Measurements from ENCODE around the gene MBD3L4.
"Not testable (repeated sequence)": the region's sequence is repeated elsewhere in the genome, so short reads cannot be mapped to it uniquely, and the experiment has no call there.

MBD3L4 gene

DNA sequence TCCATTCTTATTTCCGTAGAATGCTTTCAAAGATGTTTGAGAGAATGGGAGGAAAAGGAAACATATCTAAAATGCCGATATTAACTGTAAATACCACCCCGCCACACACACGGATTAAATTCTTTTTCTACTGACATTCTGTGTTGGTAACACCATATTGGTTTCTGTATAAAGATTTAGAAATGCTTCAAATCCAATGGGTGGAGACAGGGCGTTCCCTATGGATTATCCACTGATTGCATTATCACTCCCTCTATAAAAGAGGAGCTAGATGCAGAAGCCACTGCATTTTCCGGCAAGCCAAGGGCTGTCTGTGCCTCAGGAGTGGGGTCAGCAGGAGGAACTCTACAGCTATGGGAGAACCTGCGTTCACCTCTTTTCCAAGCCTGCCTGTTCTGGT, 9.0 kb upstream of the MBD3L4 start, which contains the start of gene MBD3L2:
TSS of gene MBD3L2 (plus strand) at position 301 of the 400 bp plus-strand sequence. CDS start at position 354, 53 bp downstream.
- not testable (repeated sequence) for DNase-seq (ENCODE audit: low spot score)

DNA sequence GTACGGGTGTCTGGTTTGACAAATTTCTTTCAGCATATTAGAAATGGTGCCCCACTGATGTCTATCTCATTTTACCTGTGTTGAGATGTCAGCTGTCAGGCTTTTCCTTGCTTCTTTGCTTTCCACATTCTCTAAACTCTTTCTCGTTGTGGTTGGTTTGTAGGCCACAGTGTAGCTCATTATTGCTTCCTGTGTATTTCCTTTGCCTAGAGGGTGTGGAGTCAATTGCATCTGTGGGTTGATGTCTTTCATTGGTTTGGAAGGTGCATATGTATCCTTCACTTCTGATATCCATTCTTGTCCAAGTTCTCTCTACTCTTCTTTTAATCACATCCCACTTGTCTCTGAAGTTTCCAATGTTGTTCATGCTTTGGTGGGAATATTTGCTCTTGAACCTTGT, 1.6 kb upstream of the MBD3L4 start:
- not testable (repeated sequence) for DNase-seq (ENCODE audit: low spot score)

- not testable (repeated sequence) for DNase-seq (ENCODE audit: low spot score)
Measured at GRCh38 chr19:7030278-7030677, 9.7 kb downstream of the MBD3L4 start, which contains the start of gene MBD3L5. Gene MBD3L5, plus strand, starts transcription at chr19:7030578. Its CDS starts 34 bp downstream, at chr19:7030612.

DNA sequence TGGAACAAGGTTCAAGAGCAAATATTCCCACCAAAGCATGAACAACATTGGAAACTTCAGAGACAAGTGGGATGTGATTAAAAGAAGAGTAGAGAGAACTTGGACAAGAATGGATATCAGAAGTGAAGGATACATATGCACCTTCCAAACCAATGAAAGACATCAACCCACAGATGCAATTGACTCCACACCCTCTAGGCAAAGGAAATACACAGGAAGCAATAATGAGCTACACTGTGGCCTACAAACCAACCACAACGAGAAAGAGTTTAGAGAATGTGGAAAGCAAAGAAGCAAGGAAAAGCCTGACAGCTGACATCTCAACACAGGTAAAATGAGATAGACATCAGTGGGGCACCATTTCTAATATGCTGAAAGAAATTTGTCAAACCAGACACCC, 11.2 kb downstream of the MBD3L4 start:
- not testable (repeated sequence) for DNase-seq (ENCODE audit: low spot score)

DNA sequence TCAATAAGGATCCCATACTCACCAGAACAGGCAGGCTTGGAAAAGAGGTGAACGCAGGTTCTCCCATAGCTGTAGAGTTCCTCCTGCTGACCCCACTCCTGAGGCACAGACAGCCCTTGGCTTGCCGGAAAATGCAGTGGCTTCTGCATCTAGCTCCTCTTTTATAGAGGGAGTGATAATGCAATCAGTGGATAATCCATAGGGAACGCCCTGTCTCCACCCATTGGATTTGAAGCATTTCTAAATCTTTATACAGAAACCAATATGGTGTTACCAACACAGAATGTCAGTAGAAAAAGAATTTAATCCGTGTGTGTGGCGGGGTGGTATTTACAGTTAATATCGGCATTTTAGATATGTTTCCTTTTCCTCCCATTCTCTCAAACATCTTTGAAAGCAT, 18.6 kb downstream of the MBD3L4 start, which contains the start of gene MBD3L2B:
TSS of gene MBD3L2B (minus strand) at position 101 of the 400 bp plus-strand sequence. CDS start at position 67, 34 bp downstream.
- not testable (repeated sequence) for DNase-seq (ENCODE audit: low spot score)

GRCh38 chr19:7018828-7019227, 21.2 kb downstream of the MBD3L4 start:
- DNase-seq (ENCODE audit: low spot score), result no peak

DNA sequence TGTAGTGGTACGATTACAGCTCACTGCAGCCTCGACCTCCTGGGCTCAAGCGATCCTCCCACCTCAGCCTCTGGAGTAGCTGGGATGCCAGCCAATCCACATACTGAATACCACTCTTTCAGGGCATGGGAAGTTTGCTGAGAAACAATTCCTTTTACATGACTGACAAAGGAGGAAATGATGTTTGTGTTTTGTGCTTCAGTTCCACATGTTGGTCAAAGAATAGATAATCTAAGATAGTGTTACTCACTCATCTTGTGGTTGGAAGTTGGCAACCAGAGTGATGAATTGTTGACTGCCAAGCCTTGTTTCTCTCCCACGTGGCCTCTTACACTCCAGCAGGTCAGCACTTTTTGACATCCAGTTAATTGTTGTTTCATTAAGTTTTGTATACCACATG, 26.3 kb downstream of the MBD3L4 start:
- peak; percentile 15 for DNase-seq (ENCODE audit: low spot score)

- no peak for DNase-seq (ENCODE audit: low spot score)
Measured at GRCh38 chr19:7010722-7011593, 29.0 kb downstream of the MBD3L4 start.

- DNase-seq (ENCODE audit: low spot score), result no peak
Measured at GRCh38 chr19:7007859-7008258, 32.1 kb downstream of the MBD3L4 start.

DNA sequence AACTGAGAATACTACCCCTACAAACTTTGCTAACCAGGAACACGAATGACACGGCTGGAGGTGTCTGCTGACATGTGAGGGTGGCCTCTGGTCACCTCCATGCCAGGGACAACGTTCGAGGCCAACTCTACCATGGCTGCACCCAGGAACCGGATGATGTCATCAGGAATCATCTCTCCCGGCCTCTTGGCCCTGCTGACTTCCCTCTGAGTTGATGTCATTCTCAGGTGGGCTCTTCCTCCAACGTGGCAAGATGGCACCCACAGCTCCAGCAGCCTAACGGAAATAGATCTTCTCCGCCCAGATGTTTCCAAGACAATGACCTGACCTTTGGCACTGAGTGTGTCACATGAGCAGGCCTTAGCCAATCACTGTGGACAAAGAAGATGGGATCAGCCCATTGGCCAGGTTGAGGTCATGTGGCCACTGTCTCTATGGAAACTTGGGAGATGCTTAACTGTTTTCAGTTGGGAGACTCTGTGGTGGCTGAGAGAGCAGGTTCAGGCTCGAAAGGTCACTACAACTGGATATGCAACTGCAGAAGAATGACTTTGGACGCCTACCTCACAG, 33.8 kb downstream of the MBD3L4 start:
- no peak for DNase-seq (ENCODE audit: low spot score)

- DNase-seq (ENCODE audit: low spot score), result no peak
Measured at GRCh38 chr19:7004313-7004931, 35.6 kb downstream of the MBD3L4 start.

DNA sequence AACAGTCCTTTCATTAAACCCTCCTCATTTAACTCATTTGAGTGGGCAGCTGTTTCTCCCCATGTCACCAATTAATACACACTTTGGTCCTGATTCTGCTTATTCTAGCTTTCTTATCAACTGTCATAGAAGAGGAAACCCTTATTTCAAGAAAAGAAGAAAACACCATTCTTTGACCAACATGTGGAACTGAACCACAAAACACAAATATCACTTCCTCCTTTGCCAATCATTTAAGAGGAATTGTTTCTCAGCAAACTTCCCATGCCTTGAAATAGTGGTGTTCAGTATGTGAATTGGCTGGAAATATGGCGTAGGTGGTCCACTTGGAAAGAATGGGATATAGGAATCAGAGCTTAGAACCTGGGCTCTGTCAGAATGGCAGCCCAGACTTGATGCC, 39.2 kb downstream of the MBD3L4 start:
- DNase-seq (ENCODE audit: low spot score), result no peak

DNA sequence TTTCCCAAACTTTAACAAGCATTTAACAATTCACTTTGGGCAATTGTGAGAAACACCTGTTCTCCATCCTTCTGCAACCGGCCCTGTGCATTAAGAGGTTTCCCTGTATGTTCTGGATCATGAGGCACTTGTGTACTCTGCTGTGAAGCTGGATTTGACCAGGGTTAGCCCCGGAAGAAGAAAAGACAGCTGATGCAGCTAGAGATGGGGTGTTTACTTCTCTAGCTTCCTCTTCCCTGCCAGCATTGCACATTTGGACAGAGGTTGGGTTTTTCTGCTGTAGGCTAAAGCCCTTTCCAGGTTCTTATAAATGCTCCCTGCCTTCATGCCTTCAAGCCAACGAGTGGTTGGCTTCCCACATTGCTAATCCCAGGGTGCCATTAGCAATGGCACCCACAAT, 39.6 kb downstream of the MBD3L4 start:
- no peak for DNase-seq (ENCODE audit: low spot score)

GRCh38 chr19:6999933-7000332, 40.0 kb downstream of the MBD3L4 start:
- DNase-seq (ENCODE audit: low spot score), result no peak

DNA sequence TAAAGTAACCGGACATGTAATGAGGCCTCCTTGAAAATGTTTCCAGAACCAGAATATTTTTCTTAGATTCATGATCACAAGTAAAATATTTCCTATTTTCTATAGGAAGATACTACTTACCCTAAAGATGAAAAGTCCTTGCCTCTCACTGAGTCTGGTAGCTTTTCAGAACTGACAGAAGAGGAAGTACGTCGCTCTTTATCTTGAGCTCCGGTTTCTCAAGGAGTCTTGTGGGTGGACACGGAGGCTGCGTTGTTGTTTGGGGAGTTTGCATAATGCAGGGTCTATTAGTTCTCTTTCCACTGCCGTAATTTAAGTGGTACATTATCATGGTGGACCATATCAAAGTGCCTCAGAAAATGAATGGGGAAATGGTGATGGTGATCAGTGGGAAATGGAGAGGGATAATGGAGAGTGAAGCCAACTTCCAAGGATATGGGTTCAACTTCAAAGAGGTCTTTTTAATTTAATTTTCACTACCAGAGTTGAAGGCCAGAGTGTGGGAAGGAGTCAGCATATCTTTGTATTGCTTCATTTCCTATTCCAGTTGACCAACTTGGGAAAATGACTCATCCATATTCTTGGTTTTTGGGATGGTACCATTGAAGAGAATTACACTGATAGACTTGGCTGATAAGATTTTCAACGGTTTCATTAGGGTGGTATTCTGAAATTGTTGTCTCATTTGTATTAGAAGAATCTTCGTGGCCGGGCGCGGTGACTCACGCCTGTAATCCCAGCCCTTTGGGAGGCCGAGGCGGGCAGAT, 42.1 kb downstream of the MBD3L4 start:
- DNase-seq (ENCODE audit: low spot score), result no peak

- DNase-seq (ENCODE audit: low spot score), result no peak
Measured at GRCh38 chr19:6996810-6997209, 43.2 kb downstream of the MBD3L4 start.

- no peak for DNase-seq (ENCODE audit: low spot score)
Measured at GRCh38 chr19:6995054-6995453, 44.9 kb downstream of the MBD3L4 start.

- no peak for DNase-seq (ENCODE audit: low spot score)
Measured at GRCh38 chr19:6988257-6988656, 51.7 kb downstream of the MBD3L4 start.

DNA sequence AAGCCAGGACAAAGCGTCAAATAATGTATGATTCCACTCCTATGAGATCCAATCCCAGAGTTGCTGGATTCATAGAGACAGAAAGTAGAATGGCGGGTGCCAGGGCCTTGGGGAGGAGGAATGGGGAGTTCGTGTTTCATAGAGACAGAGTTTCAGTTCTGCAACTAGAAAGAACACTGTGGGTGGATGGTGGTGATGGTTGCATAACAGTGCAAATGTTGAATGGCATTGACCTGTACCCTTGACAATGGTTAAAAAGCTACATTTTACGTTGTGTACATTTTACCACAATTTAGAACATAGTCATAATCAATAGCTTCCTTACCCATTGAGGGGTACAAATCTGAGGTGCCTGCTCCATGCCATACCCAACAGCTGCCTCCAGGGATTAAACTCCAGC, 52.1 kb downstream of the MBD3L4 start:
- no peak for DNase-seq (ENCODE audit: low spot score)

Data from CD4-positive, alpha-beta T cell treated with Interleukin-2 at 100 ng/mL for 4 hours (primary cell).